T-helper 2 cell (primary cell): ENCODE results near the gene LIMS4.
"Not testable (repeated sequence)": the region's sequence is repeated elsewhere in the genome, so short reads cannot be mapped to it uniquely, and the experiment has no call there.

Source experiments
- DNase-seq, 5 experiments: peaks; one replicate each; pipeline versions ENCODE4 v3.0.0 to v3.0.0-alpha.2; 2012 to 2022
- total RNA-seq, 2 donors: gene quantifications; one replicate each; lab custom pipeline; 2026; lab: John Stamatoyannopoulos, UW

Gene LIMS4
- 0 reads per million in 2 donors for total RNA-seq

GRCh38 chr2:110472171-110473058 lies at the start of gene LIMS4:
TSS of gene LIMS4 (minus strand) at chr2:110472816. CDS start at chr2:110472778, 38 bp downstream.
- DNase-seq: not testable (repeated sequence)

- not testable (repeated sequence) for DNase-seq
These were observed 27.2 kb upstream of the LIMS4 start for GRCh38 chr2:110499755-110500377.

- not testable (repeated sequence) for DNase-seq
These were observed 23.4 kb upstream of the LIMS4 start for GRCh38 chr2:110496027-110496426.

GRCh38 chr2:110494488-110494887 lies 21.9 kb upstream of the LIMS4 start:
- not testable (repeated sequence) for DNase-seq

GRCh38 chr2:110488991-110489390 lies 16.4 kb upstream of the LIMS4 start:
- DNase-seq: not testable (repeated sequence)

- not testable (repeated sequence) for DNase-seq
These were observed 10.1 kb upstream of the LIMS4 start for GRCh38 chr2:110482697-110483096.

GRCh38 chr2:110481200-110481599 lies 8.6 kb upstream of the LIMS4 start:
- DNase-seq: not testable (repeated sequence)

- DNase-seq: not testable (repeated sequence)
These were observed 7.5 kb upstream of the LIMS4 start for GRCh38 chr2:110480084-110480483.

GRCh38 chr2:110477370-110477769 lies 4.8 kb upstream of the LIMS4 start:
- DNase-seq: not testable (repeated sequence)

- DNase-seq: not testable (repeated sequence)
These were observed 4.3 kb upstream of the LIMS4 start for GRCh38 chr2:110476952-110477351.

GRCh38 chr2:110475627-110476359 lies 3.2 kb upstream of the LIMS4 start:
- not testable (repeated sequence) for DNase-seq

- not testable (repeated sequence) for DNase-seq
These were observed 2.3 kb upstream of the LIMS4 start for GRCh38 chr2:110474898-110475297.

GRCh38 chr2:110473059-110473358 lies 393 bp upstream of the LIMS4 start:
- DNase-seq: not testable (repeated sequence)

GRCh38 chr2:110468921-110469320 lies 3.7 kb downstream of the LIMS4 start:
- DNase-seq: not testable (repeated sequence)

- DNase-seq: not testable (repeated sequence)
These were observed 7.3 kb downstream of the LIMS4 start for GRCh38 chr2:110465312-110465711.

- DNase-seq: not testable (repeated sequence)
These were observed 10.2 kb downstream of the LIMS4 start for GRCh38 chr2:110462458-110462857.

- DNase-seq: not testable (repeated sequence)
These were observed 12.3 kb downstream of the LIMS4 start for GRCh38 chr2:110460318-110460717.

- DNase-seq: not testable (repeated sequence)
These were observed 15.4 kb downstream of the LIMS4 start for GRCh38 chr2:110457214-110457590.

GRCh38 chr2:110456291-110457213 lies 16.1 kb downstream of the LIMS4 start:
- not testable (repeated sequence) for DNase-seq

- DNase-seq: not testable (repeated sequence)
These were observed 17.4 kb downstream of the LIMS4 start for GRCh38 chr2:110455080-110455670.

GRCh38 chr2:110450951-110451350 lies 21.7 kb downstream of the LIMS4 start:
- not testable (repeated sequence) for DNase-seq
